ENCODE measurements around the gene PHLDB2. TPM values are rescaled to one million over a fixed set of nuclear protein-coding genes. Genes with fewer than 3 reads are reported as not detected.

Gene PHLDB2
- total RNA-seq, 1 experiment from 2014 or later, result 90.1 TPM

DNA sequence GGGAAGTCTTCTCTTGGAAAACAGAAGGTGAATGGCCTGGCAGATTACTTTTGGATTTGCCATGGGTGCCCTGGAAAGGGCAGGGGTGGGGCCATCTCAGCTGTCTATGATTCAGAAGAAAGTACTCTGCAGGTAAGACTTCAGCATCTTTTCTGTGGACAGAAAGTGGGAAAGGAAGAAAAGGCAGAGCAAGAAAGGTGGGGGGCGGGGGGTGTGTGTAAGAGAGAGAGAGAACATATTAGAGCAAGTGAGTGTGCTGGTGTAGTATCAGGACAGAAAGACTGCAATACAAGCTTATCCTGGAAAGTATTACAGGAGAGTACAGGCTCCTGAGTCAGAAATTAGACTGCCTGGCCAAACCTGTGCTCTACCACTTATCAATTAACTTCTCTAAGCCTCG, 145.1 kb downstream of the PHLDB2 start:
- Histone ChIP-seq H2AFZ (ENCODE audit: low read length) (no peak overlapping the region), H3K9me2 (replicated peaks; ENCODE audit: low read length) (no peaks in the 10 kb centered on the region), H3K79me2 (ENCODE audit: low read length) (no peaks in the 10 kb centered on the region), H3K9me3 (ENCODE audit: low read length) (no peaks in the 10 kb centered on the region), H3K4me2 (ENCODE audit: low read length) (no peak overlapping the region), H3K4me3 (ENCODE audit: low read length) (no peak overlapping the region), H3F3A (ENCODE audit: low read length, unreplicated experiment) (peaks cover 4% of the 10 kb centered on the region), H4K20me1 (ENCODE audit: low read length) (no peaks in the 10 kb centered on the region), H3K27me3 (ENCODE audit: low read length) (no peaks in the 10 kb centered on the region), H3K36me3 (ENCODE audit: low read depth, low read length) (no peaks in the 10 kb centered on the region), H3K27ac (ENCODE audit: low read length) (no peak overlapping the region), H3K4me1 (ENCODE audit: insufficient read depth, low read length) (peaks cover 52% of the 10 kb centered on the region), H3K9ac (ENCODE audit: low read length) (no peak overlapping the region)
- TF ChIP-seq CTCF (conservative IDR thresholded peaks at IDR 0.05; ENCODE audit: low read depth, low read length), result no peak
- TF ChIP-seq EZH2phosphoT487 (IDR thresholded peaks at IDR 0.05; ENCODE audit: borderline replicate concordance, low read length), result no peak
- no peak for TF ChIP-seq EZH2 (IDR thresholded peaks at IDR 0.05; ENCODE audit: low read length, unreplicated experiment)
- POLR2A ChIA-PET (ENCODE audit: unreplicated experiment), result no interaction called here
- intact Hi-C loops (cut with micrococcal nuclease), result no loop called here
- no TSS peak for BruUV-seq (replicated peaks)
- ATAC-seq, result no peak
- peak; percentile 28 for DNase-seq
- CTCF ChIA-PET, result interaction anchor here (1.1 kb wide), 1 partner anchor 10 kb away, joined by 4 read pairs; no protein-coding TSS in a partner anchor

- POLR2A ChIA-PET (ENCODE audit: unreplicated experiment), result no interaction called here
- H3K27ac ChIP-seq (ENCODE audit: low read length), result no peak overlapping the region
- CTCF ChIA-PET, result interaction anchor here (1.1 kb wide), 1 partner anchor 9 kb away, joined by 4 read pairs; no protein-coding TSS in a partner anchor
Observed at GRCh38 chr3:112004669-112005068, 145.6 kb downstream of the PHLDB2 start.

More at GRCh38 chr3:112004669-112005068, 145.6 kb downstream of the PHLDB2 start:
- TF ChIP-seq EZH2 (IDR thresholded peaks at IDR 0.05; ENCODE audit: low read length, unreplicated experiment) (no peak), EZH2phosphoT487 (IDR thresholded peaks at IDR 0.05; ENCODE audit: borderline replicate concordance, low read length) (no peak), CTCF (conservative IDR thresholded peaks at IDR 0.05; ENCODE audit: low read depth, low read length) (no peak)
- no peak for ATAC-seq
- Histone ChIP-seq H2AFZ (ENCODE audit: low read length) (no peak overlapping the region), H3K4me3 (ENCODE audit: low read length) (no peak overlapping the region), H3K9ac (ENCODE audit: low read length) (no peak overlapping the region), H3K9me3 (ENCODE audit: low read length) (no peaks in the 10 kb centered on the region), H3K4me1 (ENCODE audit: insufficient read depth, low read length) (peaks cover 52% of the 10 kb centered on the region), H3K4me2 (ENCODE audit: low read length) (no peak overlapping the region), H3F3A (ENCODE audit: low read length, unreplicated experiment) (peaks cover 4% of the 10 kb centered on the region), H3K36me3 (ENCODE audit: low read depth, low read length) (no peaks in the 10 kb centered on the region), H3K27me3 (ENCODE audit: low read length) (no peaks in the 10 kb centered on the region), H4K20me1 (ENCODE audit: low read length) (no peaks in the 10 kb centered on the region), H3K79me2 (ENCODE audit: low read length) (no peaks in the 10 kb centered on the region), H3K9me2 (replicated peaks; ENCODE audit: low read length) (no peaks in the 10 kb centered on the region)
- DNase-seq, result no peak
- intact Hi-C loops (cut with micrococcal nuclease), result no loop called here
- no TSS peak for BruUV-seq (replicated peaks)

Measured in PC-3 (cell line).